Cardiac fibroblast (primary cell): Measurements from ENCODE around the gene PPIP5K1.

Source experiments
- DNase-seq, 2 donors: peaks; one replicate each; pipeline versions ENCODE4 v3.0.0 to v3.0.0-alpha.2; 2010; ENCODE audit warnings: low read depth in 2 of 2
- H3K4me3 ChIP-seq, 2 donors: replicated peaks in 1 of 2; 1 replicate in 1 of 2; 2 replicates in 1 of 2; pipeline ENCODE4 v1.5.1; 2011; ENCODE audit warnings: low read depth in 2 of 2, low read length in 2 of 2, mild to moderate bottlenecking in 2 of 2, moderate library complexity in 1 of 2
- TF ChIP-seq, protein P1 (sequence below): IDR thresholded peaks from one replicate; pipeline ENCODE4 v1.5.1; 2011; ENCODE audit warnings: low read depth, mild to moderate bottlenecking, low read length, inconsistent platforms

The PPIP5K1 gene

GRCh38 chr15:43528542-43529007, 61.4 kb downstream of the PPIP5K1 start:
- no peak for DNase-seq
- TF ChIP-seq, protein P1, sequence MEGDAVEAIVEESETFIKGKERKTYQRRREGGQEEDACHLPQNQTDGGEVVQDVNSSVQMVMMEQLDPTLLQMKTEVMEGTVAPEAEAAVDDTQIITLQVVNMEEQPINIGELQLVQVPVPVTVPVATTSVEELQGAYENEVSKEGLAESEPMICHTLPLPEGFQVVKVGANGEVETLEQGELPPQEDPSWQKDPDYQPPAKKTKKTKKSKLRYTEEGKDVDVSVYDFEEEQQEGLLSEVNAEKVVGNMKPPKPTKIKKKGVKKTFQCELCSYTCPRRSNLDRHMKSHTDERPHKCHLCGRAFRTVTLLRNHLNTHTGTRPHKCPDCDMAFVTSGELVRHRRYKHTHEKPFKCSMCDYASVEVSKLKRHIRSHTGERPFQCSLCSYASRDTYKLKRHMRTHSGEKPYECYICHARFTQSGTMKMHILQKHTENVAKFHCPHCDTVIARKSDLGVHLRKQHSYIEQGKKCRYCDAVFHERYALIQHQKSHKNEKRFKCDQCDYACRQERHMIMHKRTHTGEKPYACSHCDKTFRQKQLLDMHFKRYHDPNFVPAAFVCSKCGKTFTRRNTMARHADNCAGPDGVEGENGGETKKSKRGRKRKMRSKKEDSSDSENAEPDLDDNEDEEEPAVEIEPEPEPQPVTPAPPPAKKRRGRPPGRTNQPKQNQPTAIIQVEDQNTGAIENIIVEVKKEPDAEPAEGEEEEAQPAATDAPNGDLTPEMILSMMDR: no peak

DNA sequence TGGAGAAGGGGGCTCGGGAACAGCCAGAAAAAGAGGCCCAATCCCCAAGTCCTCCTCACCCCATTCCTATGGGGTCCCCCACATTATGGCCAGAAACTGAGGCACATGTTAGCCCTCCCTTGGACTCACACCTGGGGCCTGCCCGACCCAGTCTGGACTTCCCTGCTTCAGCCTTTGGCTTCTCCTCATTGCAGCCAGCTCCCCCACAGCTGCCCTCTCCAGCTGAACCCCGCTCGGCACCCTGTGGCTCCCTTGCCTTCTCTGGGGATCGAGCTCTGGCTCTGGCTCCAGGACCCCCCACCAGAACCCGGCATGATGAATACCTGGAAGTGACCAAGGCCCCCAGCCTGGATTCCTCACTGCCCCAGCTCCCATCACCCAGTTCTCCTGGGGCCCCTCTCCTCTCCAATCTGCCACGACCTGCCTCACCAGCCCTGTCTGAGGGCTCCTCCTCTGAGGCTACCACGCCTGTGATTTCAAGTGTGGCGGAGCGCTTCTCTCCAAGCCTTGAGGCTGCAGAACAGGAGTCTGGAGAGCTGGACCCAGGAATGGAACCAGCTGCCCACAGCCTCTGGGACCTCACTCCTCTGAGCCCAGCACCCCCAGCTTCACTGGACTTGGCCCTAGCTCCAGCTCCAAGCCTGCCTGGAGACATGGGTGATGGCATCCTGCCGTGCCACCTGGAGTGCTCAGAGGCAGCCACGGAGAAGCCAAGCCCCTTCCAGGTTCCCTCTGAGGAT, 62.0 kb downstream of the PPIP5K1 start:
- H3K4me3 ChIP-seq: no peak overlapping the region
- TF ChIP-seq, protein P1: no peak
- DNase-seq: no peak

More at GRCh38 chr15:43528542-43529007, 61.4 kb downstream of the PPIP5K1 start:
- H3K4me3 ChIP-seq: no peak overlapping the region

- H3K4me3 ChIP-seq: no peak overlapping the region
- DNase-seq: no peak
- TF ChIP-seq, protein P1: no peak
Measured at GRCh38 chr15:43527016-43527801, 62.8 kb downstream of the PPIP5K1 start.

- no peak overlapping the region for H3K4me3 ChIP-seq
- DNase-seq: no peak
- TF ChIP-seq, protein P1: no peak
Measured at GRCh38 chr15:43526261-43526930, 63.6 kb downstream of the PPIP5K1 start.

DNA sequence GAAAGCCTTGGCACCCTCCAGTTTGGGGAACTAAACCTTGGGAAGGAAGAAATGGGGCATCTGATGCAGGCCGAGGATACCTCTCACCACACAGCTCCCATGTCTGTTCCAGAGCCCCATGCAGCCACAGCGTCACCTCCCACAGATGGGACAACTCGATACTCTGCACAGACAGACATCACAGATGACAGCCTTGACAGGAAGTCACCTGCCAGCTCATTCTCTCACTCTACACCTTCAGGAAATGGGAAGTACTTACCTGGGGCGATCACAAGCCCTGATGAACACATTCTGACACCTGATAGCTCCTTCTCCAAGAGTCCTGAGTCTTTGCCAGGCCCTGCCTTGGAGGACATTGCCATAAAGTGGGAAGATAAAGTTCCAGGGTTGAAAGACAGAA, 64.9 kb downstream of the PPIP5K1 start:
- DNase-seq: no peak
- no peak overlapping the region for H3K4me3 ChIP-seq
- TF ChIP-seq, protein P1: no peak

GRCh38 chr15:43524254-43524845, 65.7 kb downstream of the PPIP5K1 start:
- TF ChIP-seq, protein P1: no peak
- no peak for DNase-seq
- H3K4me3 ChIP-seq: no peak overlapping the region
